Endothelial cell of umbilical vein (primary cell): Measurements from ENCODE around the gene RBM6. TPM values are rescaled to one million over a fixed set of nuclear protein-coding genes. Genes with fewer than 3 reads are reported as not detected.

ENCODE experiments used
- BruUV-seq: library from RNA; stranded (reverse); fragments of 400-500 nt; replicated peaks from 2 replicates; lab custom pipeline; 2021; lab: Mats Ljungman, UMichigan
- CTCF ChIA-PET: fragments of 300-600, 350-600 bp; sonication (Branson Sonifier 250); formaldehyde crosslinking; loops from one replicate; lab custom pipeline; 2021; ENCODE audit warnings: antibody characterized with exemption, inconsistent platforms; lab: Charles Lee
- POLR2A ChIA-PET: fragments of 300-600, 350-600 bp; sonication (Branson Sonifier 250); formaldehyde crosslinking; loops from one replicate; lab custom pipeline; 2021; ENCODE audit warnings: antibody characterized with exemption, inconsistent platforms; lab: Charles Lee
- DNase-seq: peaks from one replicate; pipeline ENCODE4 v3.0.0-alpha.2; 2011; ENCODE audit warnings: low read depth, low spot score
- FAIRE-seq: peaks from 2 replicates; lab custom pipeline; 2011; peaks lifted over from hg19 to GRCh38; lab: Jason Lieb, UNC
- H2AFZ ChIP-seq: 2 replicates; pipeline ENCODE4 v1.6.0; 2012; ENCODE audit warnings: low read depth, low read length, control low read depth, inconsistent platforms
- H3K27ac ChIP-seq: 2 replicates; pipeline ENCODE4 v1.5.1; 2011; ENCODE audit warnings: low read depth, mild to moderate bottlenecking, control low read depth, low read length, moderate library complexity; ENCODE audit not compliant: insufficient read depth
- H3K27me3 ChIP-seq, 2 experiments: 2 replicates each; pipeline versions ENCODE4 v1.6.0 to v1.6.1; 2011; ENCODE audit warnings: low read length in 2 of 2, mixed read lengths in 1 of 2; ENCODE audit not compliant: control insufficient read depth in 2 of 2, insufficient read depth in 2 of 2
- H3K36me3 ChIP-seq, 2 experiments: 2 replicates in 1 of 2; 3 replicates in 1 of 2; pipeline ENCODE4 v1.5.1; 2011; ENCODE audit warnings: low read length in 2 of 2, mild to moderate bottlenecking in 1 of 2, moderate library complexity in 1 of 2; ENCODE audit not compliant: control insufficient read depth in 2 of 2, insufficient read depth in 2 of 2; ENCODE audit errors: extremely low read depth in 1 of 2
- H3K4me1 ChIP-seq: 3 replicates; pipeline ENCODE4 v1.5.1; 2011; ENCODE audit warnings: mild to moderate bottlenecking, low read length; ENCODE audit not compliant: control insufficient read depth, insufficient read depth; ENCODE audit errors: extremely low read depth
- H3K4me2 ChIP-seq: 2 replicates; pipeline ENCODE4 v1.6.1; 2011; ENCODE audit warnings: low read length, control low read depth, mixed read lengths; ENCODE audit not compliant: insufficient read depth
- H3K4me3 ChIP-seq, 3 experiments: fragments of 200-600 bp in 1 of 3; sonication (generic), shearing (Covaris generic) in 1 of 3; replicated peaks in 1 of 3; 2 replicates each; pipeline ENCODE4 v1.5.1; 2011 to 2016; ENCODE audit warnings: control low read depth in 3 of 3, low read length in 3 of 3, mild to moderate bottlenecking in 2 of 3, inconsistent platforms in 1 of 3, low read depth in 1 of 3, moderate library complexity in 1 of 3; ENCODE audit not compliant: insufficient read depth in 1 of 3
- H3K79me2 ChIP-seq: 2 replicates; pipeline ENCODE4 v1.6.0; 2012; ENCODE audit warnings: low read length, inconsistent platforms; ENCODE audit not compliant: control insufficient read depth, insufficient read depth
- H3K9ac ChIP-seq: replicated peaks from 2 replicates; pipeline ENCODE3; 2011; ENCODE audit warnings: low read length, control low read depth; ENCODE audit not compliant: insufficient read depth; ENCODE audit errors: extremely low read depth
- H3K9me1 ChIP-seq: replicated peaks from 3 replicates; pipeline ENCODE4 v1.6.0; 2011; ENCODE audit warnings: mild to moderate bottlenecking, low read length; ENCODE audit not compliant: control insufficient read depth, insufficient read depth; ENCODE audit errors: extremely low read depth
- H3K9me3 ChIP-seq: replicated peaks from 2 replicates; pipeline ENCODE4 v1.5.1; 2012; ENCODE audit warnings: low read length, inconsistent platforms; ENCODE audit not compliant: control insufficient read depth, insufficient read depth
- H4K20me1 ChIP-seq: replicated peaks from 2 replicates; pipeline ENCODE3; 2011; ENCODE audit warnings: mild to moderate bottlenecking, low read length; ENCODE audit not compliant: control insufficient read depth, insufficient read depth; ENCODE audit errors: extremely low read depth
- EZH2 ChIP-seq: IDR thresholded peaks from 2 replicates; pipeline ENCODE4 v1.6.1; 2012; ENCODE audit warnings: borderline replicate concordance, low read depth, mild to moderate bottlenecking, moderate library complexity, low read length, inconsistent platforms; ENCODE audit not compliant: severe bottlenecking
- FOS ChIP-seq: IDR thresholded peaks from 2 replicates; pipeline ENCODE4 v1.6.1; 2011; ENCODE audit warnings: mild to moderate bottlenecking, low read length, moderate library complexity, borderline replicate concordance; ENCODE audit not compliant: insufficient read depth
- GATA2 ChIP-seq: IDR thresholded peaks from 2 replicates; pipeline ENCODE4 v1.7.0; 2011; ENCODE audit warnings: low read depth, mild to moderate bottlenecking, moderate library complexity, mixed read lengths, low read length; ENCODE audit not compliant: insufficient read length, insufficient read depth
- JUN ChIP-seq: IDR thresholded peaks from 2 replicates; pipeline ENCODE4 v1.6.1; 2011; ENCODE audit warnings: borderline replicate concordance, low read depth; ENCODE audit not compliant: insufficient read length, insufficient read depth
- MAX ChIP-seq: IDR thresholded peaks from 2 replicates; pipeline ENCODE4 v1.6.1; 2011; ENCODE audit not compliant: insufficient read depth, insufficient read length
- MYC ChIP-seq: IDR thresholded peaks from one replicate; pipeline ENCODE4 v1.6.1; 2011; ENCODE audit warnings: mild to moderate bottlenecking, low read depth, low read length
- POLR2A ChIP-seq: IDR thresholded peaks from 2 replicates; pipeline ENCODE4 v1.6.1; 2012; ENCODE audit warnings: low read depth, mild to moderate bottlenecking, control low read depth, low read length
- POLR2AphosphoS5 ChIP-seq: IDR thresholded peaks from 2 replicates; pipeline ENCODE4 v1.6.1; 2012; ENCODE audit warnings: low read depth, mild to moderate bottlenecking, control low read depth, low read length, moderate library complexity; ENCODE audit not compliant: insufficient read depth
- dilution Hi-C: fragments of 300-500 bp; cut with MboI; formaldehyde crosslinking; loops from one replicate; pipeline ENCODE4 v1.15.0; 2019; ENCODE audit warnings: low sequenced_read_pairs; ENCODE audit not compliant: extremely low pct_ligation_motif_present
- intact Hi-C: fragments of 100-400 bp; cut with micrococcal nuclease; formaldehyde crosslinking; loops from one replicate; pipeline ENCODE4 v1.10.0; 2022
- polyA plus RNA-seq, 4 experiments: library from polyadenylated mRNA; depleted of rRNA in 3 of 4; stranded (reverse) in 3 of 4; unstranded in 1 of 4; fragments of >200 nt; gene quantifications; 2 replicates each; pipeline versions ENCODE4 v1.2.1 to v1.2.3, GENCODE V29; 2011 to 2012; ENCODE audit warnings: missing spikeins in 1 of 4
- total RNA-seq: library from RNA; stranded (reverse); gene quantifications from 2 replicates; pipeline ENCODE4 v1.2.3, GENCODE V29; 2021
- TF ChIP-seq, protein P1 (sequence below), 2 donors: IDR thresholded peaks; 1 replicate in 1 of 2; 2 replicates in 1 of 2; pipeline ENCODE4 v1.5.1; 2011; ENCODE audit warnings: low read length in 2 of 2, mild to moderate bottlenecking in 2 of 2, moderate library complexity in 2 of 2, control low read depth in 1 of 2, inconsistent platforms in 1 of 2, low read depth in 1 of 2; ENCODE audit not compliant: insufficient read depth in 1 of 2; ENCODE audit errors: extremely low read depth in 1 of 2

The RBM6 gene
- total and polyA plus RNA-seq, 2 donors (not counting 3 experiments of a cell fraction or from before 2014, with no cell fraction given): 30.4 to 94.5 TPM

DNA sequence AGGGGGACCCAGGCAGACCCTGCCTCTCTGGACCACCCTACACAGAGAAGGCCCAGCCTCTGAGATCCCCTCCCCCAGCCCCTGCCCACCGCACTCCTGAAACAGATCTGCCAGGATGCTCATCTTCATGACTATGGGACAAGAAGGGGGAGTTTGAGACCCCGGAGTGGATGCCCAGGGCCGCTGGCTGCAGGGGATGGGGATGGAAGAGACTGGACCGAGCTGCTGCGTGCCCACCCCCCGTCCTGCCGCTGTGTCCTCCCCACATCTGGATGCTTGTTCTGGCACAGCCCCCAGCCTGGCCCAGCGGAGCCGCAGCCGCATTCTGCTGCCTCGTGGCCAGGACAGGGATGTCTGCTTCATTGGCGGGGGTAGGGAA is 184.8 kb downstream of the RBM6 start:
- Histone ChIP-seq H3K79me2 (no peaks in the 10 kb centered on the region), H3K36me3 (peaks cover 0 to 10% of the 10 kb centered on the region in 2 experiments), H3K4me2 (no peak overlapping the region), H4K20me1 (no peaks in the 10 kb centered on the region), H2AFZ (no peak overlapping the region), H3K4me3 (no peak overlapping the region), H3K27me3 (no peaks in the 10 kb centered on the region), H3K9me1 (no peaks in the 10 kb centered on the region), H3K9ac (no peak overlapping the region), H3K4me1 (peaks cover 7% of the 10 kb centered on the region), H3K9me3 (no peaks in the 10 kb centered on the region), H3K27ac (no peak overlapping the region)
- intact Hi-C loops: loop anchor here (10.0 kb wide), 1 partner anchor 140 kb away; the partner anchor contains the start of gene SEMA3B
- dilution Hi-C loops: no loop called here
- BruUV-seq: no TSS peak
- FAIRE-seq (no peak), DNase-seq (no peak)
- POLR2A ChIA-PET: interaction anchor here (0.6 kb wide), 1 partner anchor 63 kb away, joined by 4 read pairs; no protein-coding TSS in a partner anchor
- TF ChIP-seq FOS (no peak), POLR2A (no peak), POLR2AphosphoS5 (no peak), JUN (no peak), GATA2 (no peak), EZH2 (no peak), MYC (no peak), MAX (no peak)
- TF ChIP-seq, protein P1, sequence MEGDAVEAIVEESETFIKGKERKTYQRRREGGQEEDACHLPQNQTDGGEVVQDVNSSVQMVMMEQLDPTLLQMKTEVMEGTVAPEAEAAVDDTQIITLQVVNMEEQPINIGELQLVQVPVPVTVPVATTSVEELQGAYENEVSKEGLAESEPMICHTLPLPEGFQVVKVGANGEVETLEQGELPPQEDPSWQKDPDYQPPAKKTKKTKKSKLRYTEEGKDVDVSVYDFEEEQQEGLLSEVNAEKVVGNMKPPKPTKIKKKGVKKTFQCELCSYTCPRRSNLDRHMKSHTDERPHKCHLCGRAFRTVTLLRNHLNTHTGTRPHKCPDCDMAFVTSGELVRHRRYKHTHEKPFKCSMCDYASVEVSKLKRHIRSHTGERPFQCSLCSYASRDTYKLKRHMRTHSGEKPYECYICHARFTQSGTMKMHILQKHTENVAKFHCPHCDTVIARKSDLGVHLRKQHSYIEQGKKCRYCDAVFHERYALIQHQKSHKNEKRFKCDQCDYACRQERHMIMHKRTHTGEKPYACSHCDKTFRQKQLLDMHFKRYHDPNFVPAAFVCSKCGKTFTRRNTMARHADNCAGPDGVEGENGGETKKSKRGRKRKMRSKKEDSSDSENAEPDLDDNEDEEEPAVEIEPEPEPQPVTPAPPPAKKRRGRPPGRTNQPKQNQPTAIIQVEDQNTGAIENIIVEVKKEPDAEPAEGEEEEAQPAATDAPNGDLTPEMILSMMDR (IDR thresholded peaks at IDR 0.05; ENCODE audit: extremely low read depth in 1 of 2, insufficient read depth in 1 of 2, low read depth in 1 of 2, low read length in 2 of 2): no peak
- CTCF ChIA-PET: interaction anchor here (4.4 to 6.3 kb wide), 2 partner anchors 28 to 66 kb away, joined by 40 to 177 read pairs; partner anchors contain the start of gene GNAT1
